B cell (primary cell): ENCODE data around the gene PITPNM3.

Experiments
- EZH2 ChIP-seq: IDR thresholded peaks from 2 replicates; pipeline ENCODE4 v1.6.1; 2012; ENCODE audit warnings: borderline replicate concordance, low read depth, mild to moderate bottlenecking, moderate library complexity, low read length; ENCODE audit not compliant: insufficient read depth, poor library complexity, severe bottlenecking
- TF ChIP-seq, protein P1 (sequence below): fragments of 200-600 bp; IDR thresholded peaks from one replicate; pipeline ENCODE4 v1.8.0; 2022; ENCODE audit warnings: antibody characterized with exemption, mild to moderate bottlenecking

DNA sequence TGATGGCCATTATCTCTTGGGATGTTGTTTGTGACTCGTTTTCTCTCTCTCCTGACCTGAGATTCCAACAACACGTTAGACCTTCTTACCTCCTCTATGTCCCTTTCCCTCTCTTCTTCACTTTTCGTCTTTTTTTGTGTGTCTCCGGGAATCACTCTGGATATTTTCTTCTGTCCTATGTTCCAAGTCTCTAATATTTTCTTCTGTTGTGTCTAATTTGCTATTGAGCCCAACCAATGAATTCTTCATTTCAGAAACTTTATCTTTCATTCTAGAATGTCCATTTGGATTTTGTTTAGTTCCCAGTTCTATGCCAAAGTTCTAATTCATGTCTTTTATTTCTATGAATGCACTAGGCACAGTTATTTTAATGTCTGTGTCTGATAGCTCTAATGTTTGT, 27.1 kb upstream of the PITPNM3 start:
- TF ChIP-seq, protein P1, sequence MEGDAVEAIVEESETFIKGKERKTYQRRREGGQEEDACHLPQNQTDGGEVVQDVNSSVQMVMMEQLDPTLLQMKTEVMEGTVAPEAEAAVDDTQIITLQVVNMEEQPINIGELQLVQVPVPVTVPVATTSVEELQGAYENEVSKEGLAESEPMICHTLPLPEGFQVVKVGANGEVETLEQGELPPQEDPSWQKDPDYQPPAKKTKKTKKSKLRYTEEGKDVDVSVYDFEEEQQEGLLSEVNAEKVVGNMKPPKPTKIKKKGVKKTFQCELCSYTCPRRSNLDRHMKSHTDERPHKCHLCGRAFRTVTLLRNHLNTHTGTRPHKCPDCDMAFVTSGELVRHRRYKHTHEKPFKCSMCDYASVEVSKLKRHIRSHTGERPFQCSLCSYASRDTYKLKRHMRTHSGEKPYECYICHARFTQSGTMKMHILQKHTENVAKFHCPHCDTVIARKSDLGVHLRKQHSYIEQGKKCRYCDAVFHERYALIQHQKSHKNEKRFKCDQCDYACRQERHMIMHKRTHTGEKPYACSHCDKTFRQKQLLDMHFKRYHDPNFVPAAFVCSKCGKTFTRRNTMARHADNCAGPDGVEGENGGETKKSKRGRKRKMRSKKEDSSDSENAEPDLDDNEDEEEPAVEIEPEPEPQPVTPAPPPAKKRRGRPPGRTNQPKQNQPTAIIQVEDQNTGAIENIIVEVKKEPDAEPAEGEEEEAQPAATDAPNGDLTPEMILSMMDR = no peak
- no peak for TF ChIP-seq EZH2
